ENCODE measurements around the gene PTBP3. TPM values are rescaled to one million over a fixed set of nuclear protein-coding genes. Genes with fewer than 3 reads are reported as not detected.

The PTBP3 gene
- total RNA-seq, 1 donor from 2014 or later: 56.7 TPM

DNA sequence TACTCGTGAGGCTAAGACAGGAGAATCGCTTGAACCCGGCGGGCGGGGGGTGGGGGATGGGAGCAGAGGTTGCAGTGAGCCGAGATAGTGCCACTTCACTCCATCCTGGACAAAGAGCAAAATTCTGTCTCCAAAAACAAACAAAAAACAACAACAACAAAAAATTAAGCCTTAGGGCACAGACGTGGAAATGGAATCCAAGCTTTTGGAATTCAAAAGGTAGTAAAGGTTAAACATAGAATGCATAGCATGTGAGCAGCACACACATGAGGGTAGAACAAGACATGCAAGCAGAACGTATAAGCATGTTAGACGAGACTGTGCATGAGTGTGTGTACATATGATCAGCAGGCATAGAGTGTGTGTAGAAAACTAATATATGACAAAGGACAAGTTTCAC lies 68.0 kb downstream of the PTBP3 start:
- Mint-ChIP-seq H3K4me3 (ENCODE audit: unreplicated experiment) (no peak overlapping the region), H3K27ac (ENCODE audit: unreplicated experiment) (no peak overlapping the region), H3K4me1 (ENCODE audit: low read depth) (no peaks in the 10 kb centered on the region), H3K9me3 (ENCODE audit: low read depth) (no peaks in the 10 kb centered on the region), H3K27me3 (ENCODE audit: low read depth) (no peaks in the 10 kb centered on the region), H3K36me3 (ENCODE audit: low read depth) (peaks cover 9% of the 10 kb centered on the region)
- TF ChIP-seq, protein P1, sequence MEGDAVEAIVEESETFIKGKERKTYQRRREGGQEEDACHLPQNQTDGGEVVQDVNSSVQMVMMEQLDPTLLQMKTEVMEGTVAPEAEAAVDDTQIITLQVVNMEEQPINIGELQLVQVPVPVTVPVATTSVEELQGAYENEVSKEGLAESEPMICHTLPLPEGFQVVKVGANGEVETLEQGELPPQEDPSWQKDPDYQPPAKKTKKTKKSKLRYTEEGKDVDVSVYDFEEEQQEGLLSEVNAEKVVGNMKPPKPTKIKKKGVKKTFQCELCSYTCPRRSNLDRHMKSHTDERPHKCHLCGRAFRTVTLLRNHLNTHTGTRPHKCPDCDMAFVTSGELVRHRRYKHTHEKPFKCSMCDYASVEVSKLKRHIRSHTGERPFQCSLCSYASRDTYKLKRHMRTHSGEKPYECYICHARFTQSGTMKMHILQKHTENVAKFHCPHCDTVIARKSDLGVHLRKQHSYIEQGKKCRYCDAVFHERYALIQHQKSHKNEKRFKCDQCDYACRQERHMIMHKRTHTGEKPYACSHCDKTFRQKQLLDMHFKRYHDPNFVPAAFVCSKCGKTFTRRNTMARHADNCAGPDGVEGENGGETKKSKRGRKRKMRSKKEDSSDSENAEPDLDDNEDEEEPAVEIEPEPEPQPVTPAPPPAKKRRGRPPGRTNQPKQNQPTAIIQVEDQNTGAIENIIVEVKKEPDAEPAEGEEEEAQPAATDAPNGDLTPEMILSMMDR (IDR thresholded peaks at IDR 0.05): no peak
- DNase-seq (ENCODE audit: low spot score): no peak

- DNase-seq (ENCODE audit: low spot score): no peak
- Mint-ChIP-seq H3K4me3 (ENCODE audit: unreplicated experiment) (no peak overlapping the region), H3K27me3 (ENCODE audit: low read depth) (no peaks in the 10 kb centered on the region), H3K36me3 (ENCODE audit: low read depth) (peaks cover 9% of the 10 kb centered on the region), H3K27ac (ENCODE audit: unreplicated experiment) (no peak overlapping the region), H3K4me1 (ENCODE audit: low read depth) (no peaks in the 10 kb centered on the region), H3K9me3 (ENCODE audit: low read depth) (no peaks in the 10 kb centered on the region)
- TF ChIP-seq, protein P1 (IDR thresholded peaks at IDR 0.05): no peak
These were observed 70.8 kb downstream of the PTBP3 start for GRCh38 chr9:112262577-112262976.

- peaks cover 9% of the 10 kb centered on the region for H3K36me3 Mint-ChIP-seq (ENCODE audit: low read depth)
- no peaks in the 10 kb centered on the region for H3K27me3 Mint-ChIP-seq (ENCODE audit: low read depth)
- no peak overlapping the region for H3K27ac Mint-ChIP-seq (ENCODE audit: unreplicated experiment)
- H3K4me3 Mint-ChIP-seq (ENCODE audit: unreplicated experiment): no peak overlapping the region
- TF ChIP-seq, protein P1 (IDR thresholded peaks at IDR 0.05): no peak
- DNase-seq (ENCODE audit: low spot score): no peak
- no peaks in the 10 kb centered on the region for H3K4me1 Mint-ChIP-seq (ENCODE audit: low read depth)
- H3K9me3 Mint-ChIP-seq (ENCODE audit: low read depth): no peaks in the 10 kb centered on the region
These were observed 72.3 kb downstream of the PTBP3 start for GRCh38 chr9:112261133-112261532.

DNA sequence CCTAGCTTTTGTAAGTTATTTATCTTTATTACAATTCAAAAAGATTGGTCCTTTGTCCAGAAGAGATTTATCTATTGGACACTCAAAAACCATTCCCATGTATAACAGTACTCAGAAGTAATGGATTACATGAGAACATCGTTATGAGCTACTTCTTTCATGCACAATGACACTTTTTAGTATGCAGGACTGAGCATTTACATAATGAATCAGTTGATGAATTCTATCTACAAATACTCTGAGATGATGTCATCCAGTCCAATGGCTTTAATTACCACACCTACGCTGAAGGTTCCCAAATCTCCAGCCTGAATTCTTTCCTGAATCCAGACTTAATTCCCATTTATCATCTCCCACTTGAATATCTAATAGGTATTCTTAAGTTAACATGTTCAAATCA lies 75.3 kb downstream of the PTBP3 start:
- Mint-ChIP-seq H3K4me3 (ENCODE audit: unreplicated experiment) (no peak overlapping the region), H3K36me3 (ENCODE audit: low read depth) (peaks cover 2% of the 10 kb centered on the region)

GRCh38 chr9:112252194-112252593 lies 81.2 kb downstream of the PTBP3 start:
- Mint-ChIP-seq H3K27ac (ENCODE audit: unreplicated experiment) (no peak overlapping the region), H3K4me1 (ENCODE audit: low read depth) (peaks cover 13% of the 10 kb centered on the region), H3K4me3 (ENCODE audit: unreplicated experiment) (no peak overlapping the region), H3K27me3 (ENCODE audit: low read depth) (no peaks in the 10 kb centered on the region), H3K9me3 (ENCODE audit: low read depth) (no peaks in the 10 kb centered on the region), H3K36me3 (ENCODE audit: low read depth) (peaks cover 3% of the 10 kb centered on the region)
- TF ChIP-seq, protein P1 (IDR thresholded peaks at IDR 0.05): no peak
- DNase-seq (ENCODE audit: low spot score): no peak

More for the DNA sequence above, 75.3 kb downstream of the PTBP3 start:
- TF ChIP-seq, protein P1 (IDR thresholded peaks at IDR 0.05): no peak
- Mint-ChIP-seq H3K27me3 (ENCODE audit: low read depth) (no peaks in the 10 kb centered on the region), H3K27ac (ENCODE audit: unreplicated experiment) (no peak overlapping the region), H3K9me3 (ENCODE audit: low read depth) (no peaks in the 10 kb centered on the region), H3K4me1 (ENCODE audit: low read depth) (no peaks in the 10 kb centered on the region)
- no peak for DNase-seq (ENCODE audit: low spot score)
